IPS-18a (cell line): ENCODE measurements around the gene UQCR11.

Experiments
- H3K27ac ChIP-seq: one replicate; pipeline ENCODE4 v1.5.1; 2013; ENCODE audit warnings: low read length
- H3K27me3 ChIP-seq: one replicate; pipeline ENCODE4 v1.6.1; 2013; ENCODE audit warnings: mild to moderate bottlenecking, low read length; ENCODE audit not compliant: control insufficient read depth, insufficient read depth
- H3K36me3 ChIP-seq: one replicate; pipeline ENCODE4 v1.6.1; 2013; ENCODE audit warnings: low read depth, low read length; ENCODE audit not compliant: control insufficient read depth
- H3K4me1 ChIP-seq: one replicate; pipeline ENCODE4 v1.6.1; 2013; ENCODE audit warnings: low read depth, low read length; ENCODE audit not compliant: control insufficient read depth
- H3K4me3 ChIP-seq: one replicate; pipeline ENCODE4 v1.5.1; 2013; ENCODE audit warnings: low read length
- H3K9ac ChIP-seq: one replicate; pipeline ENCODE4 v1.6.1; 2013; ENCODE audit warnings: mild to moderate bottlenecking, low read length, moderate library complexity
- H3K9me3 ChIP-seq: one replicate; pipeline ENCODE4 v1.6.1; 2013; ENCODE audit warnings: low read depth, low read length; ENCODE audit not compliant: control insufficient read depth

The UQCR11 gene

DNA sequence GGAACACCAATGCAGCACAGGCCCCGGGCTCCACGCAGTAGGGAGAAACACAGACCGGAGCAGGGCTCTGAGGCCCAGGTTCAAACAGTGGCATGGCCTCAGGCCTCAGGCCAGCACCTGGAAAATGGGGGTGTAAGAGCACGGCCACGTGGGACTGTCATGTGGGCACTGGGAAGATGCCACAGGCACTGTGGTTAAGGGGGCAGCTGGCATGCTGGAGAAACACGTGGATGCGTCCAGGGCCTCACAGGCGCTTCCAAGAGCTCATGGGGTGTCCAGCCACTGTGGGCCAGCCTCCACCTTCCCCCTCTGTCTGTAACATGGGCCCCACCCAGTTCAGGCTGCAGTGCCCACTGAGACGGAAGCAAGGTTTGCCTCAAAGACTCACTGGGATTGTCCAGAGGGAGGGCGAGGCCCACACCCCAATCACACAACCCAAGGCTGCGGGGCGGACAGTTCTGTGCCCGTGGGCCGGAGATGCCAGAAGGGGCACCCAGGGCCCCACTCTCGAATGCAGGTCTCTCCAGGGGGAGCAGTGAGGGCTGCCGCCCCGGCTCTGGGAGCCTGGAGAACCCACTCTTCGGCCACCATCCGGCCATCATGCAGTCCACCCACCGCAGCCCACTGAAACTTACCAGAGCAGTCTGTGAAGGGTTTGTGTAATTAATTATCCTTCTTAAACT is 6.3 kb downstream of the UQCR11 start:
- no peak overlapping the region for H3K4me3 ChIP-seq
- H3K9ac ChIP-seq = no peak overlapping the region
- H3K36me3 ChIP-seq = peaks cover 29% of the 10 kb centered on the region
- H3K4me1 ChIP-seq = no peaks in the 10 kb centered on the region
- H3K9me3 ChIP-seq = no peaks in the 10 kb centered on the region
- H3K27ac ChIP-seq = no peak overlapping the region
- no peaks in the 10 kb centered on the region for H3K27me3 ChIP-seq

DNA sequence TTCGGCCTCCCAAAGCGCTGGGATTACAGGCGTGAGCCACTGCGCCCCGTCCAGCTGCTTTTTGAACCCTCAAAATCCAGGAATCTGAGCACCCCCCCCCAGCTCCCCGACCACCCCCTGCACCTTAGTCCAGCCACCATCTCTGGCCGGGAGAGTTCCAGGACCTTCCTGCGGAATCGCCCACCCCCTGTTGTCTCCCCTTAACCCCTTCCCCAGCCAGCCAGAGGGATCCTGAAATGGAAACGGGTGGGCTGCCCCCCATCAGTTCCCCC is 11.8 kb downstream of the UQCR11 start:
- Histone ChIP-seq H3K4me1 (peaks cover 8% of the 10 kb centered on the region), H3K27ac (no peak overlapping the region), H3K36me3 (peaks cover 15% of the 10 kb centered on the region), H3K27me3 (no peaks in the 10 kb centered on the region), H3K9ac (peak overlapping the region; percentile 50), H3K4me3 (peak overlapping the region; percentile 61), H3K9me3 (no peaks in the 10 kb centered on the region)

- Histone ChIP-seq H3K9ac (peak within 1 kb of the TSS; percentile 100), H3K27ac (peak within 1 kb of the TSS; percentile 99), H3K9me3 (no peaks in the 10 kb centered on the region), H3K36me3 (peaks cover 13% of the 10 kb centered on the region), H3K27me3 (no peaks in the 10 kb centered on the region), H3K4me1 (peaks cover 8% of the 10 kb centered on the region), H3K4me3 (peak within 1 kb of the TSS; percentile 98)
Observed at GRCh38 chr19:1592755-1593500, 12.3 kb downstream of the UQCR11 start, which contains the start of gene MBD3. Gene MBD3 (minus strand): TSS chr19:1592865. CDS start chr19:1592631, 234 bp downstream.

DNA sequence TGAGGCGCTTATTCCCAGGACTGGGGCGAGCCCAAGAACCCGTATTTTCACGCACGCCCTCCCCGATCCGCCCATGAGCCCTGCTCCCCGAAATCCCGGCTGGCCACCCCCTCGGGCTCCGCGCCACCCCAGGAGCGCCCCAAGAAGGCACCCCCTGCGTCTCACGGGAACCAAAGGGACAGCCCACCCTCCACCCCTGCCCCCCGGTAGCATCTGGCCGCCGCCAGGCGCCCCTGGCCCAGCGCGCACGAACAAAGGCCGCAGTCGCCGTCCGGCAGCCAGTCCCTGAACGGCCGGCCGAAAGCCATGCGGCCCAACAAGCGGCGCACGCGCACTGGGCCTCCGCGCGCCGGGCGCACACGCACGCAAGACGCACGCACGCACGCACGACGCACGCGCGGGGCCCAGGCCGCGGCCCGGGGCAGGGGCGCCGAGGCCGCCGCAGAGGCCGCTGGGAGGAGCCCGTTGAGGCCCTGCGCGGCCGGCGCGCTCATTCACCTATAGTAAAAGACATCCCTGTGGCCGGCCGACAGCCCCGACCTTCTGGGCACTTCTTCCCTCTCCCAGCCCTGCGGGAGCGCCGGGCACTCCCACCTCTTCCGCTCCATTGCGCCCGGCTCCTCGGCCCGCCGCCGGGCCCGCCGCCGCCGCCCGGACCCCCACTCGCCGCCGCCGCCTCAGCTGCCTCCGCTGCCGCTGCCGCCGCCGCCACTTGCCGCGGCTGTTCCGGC is 13.1 kb downstream of the UQCR11 start:
- Histone ChIP-seq H3K9me3 (no peaks in the 10 kb centered on the region), H3K4me3 (peak overlapping the region; percentile 98), H3K9ac (peak overlapping the region; percentile 100), H3K27me3 (no peaks in the 10 kb centered on the region), H3K27ac (peak overlapping the region; percentile 99), H3K36me3 (peaks cover 5% of the 10 kb centered on the region), H3K4me1 (peaks cover 8% of the 10 kb centered on the region)

DNA sequence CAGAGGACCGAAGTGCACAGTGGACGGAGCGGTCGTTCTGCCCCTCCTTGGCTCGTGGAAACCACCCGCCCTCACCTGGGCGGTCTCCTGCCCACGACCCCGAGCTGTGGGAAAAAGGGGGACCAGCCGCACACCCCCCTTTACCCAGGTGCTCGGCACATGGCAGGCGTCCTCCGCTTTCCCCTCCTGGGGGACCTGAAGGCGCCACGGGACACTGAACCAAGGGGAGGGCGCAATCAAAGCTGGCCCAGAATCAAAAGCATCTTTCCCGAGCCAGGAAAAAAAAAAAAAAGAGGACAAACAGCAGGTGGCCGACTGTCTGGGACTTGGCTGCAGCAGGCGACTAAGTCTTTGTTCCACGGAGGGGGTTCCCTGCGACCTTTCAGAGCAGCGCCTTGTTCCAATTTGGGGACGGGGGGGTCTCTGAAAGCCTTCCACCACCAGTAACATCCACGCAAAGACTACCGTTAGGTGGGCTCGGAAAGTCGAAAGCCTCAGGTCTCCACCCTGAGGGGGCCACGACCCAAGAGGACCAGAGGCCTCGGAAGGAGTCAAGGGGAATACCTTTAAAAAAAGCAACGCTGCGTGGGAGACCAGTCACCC is 13.7 kb downstream of the UQCR11 start:
- H3K9ac ChIP-seq = peak overlapping the region; percentile 100
- H3K27ac ChIP-seq = peak overlapping the region; percentile 99
- no peaks in the 10 kb centered on the region for H3K36me3 ChIP-seq
- H3K4me3 ChIP-seq = peak overlapping the region; percentile 98
- peaks cover 8% of the 10 kb centered on the region for H3K4me1 ChIP-seq
- no peaks in the 10 kb centered on the region for H3K27me3 ChIP-seq
- H3K9me3 ChIP-seq = no peaks in the 10 kb centered on the region

DNA sequence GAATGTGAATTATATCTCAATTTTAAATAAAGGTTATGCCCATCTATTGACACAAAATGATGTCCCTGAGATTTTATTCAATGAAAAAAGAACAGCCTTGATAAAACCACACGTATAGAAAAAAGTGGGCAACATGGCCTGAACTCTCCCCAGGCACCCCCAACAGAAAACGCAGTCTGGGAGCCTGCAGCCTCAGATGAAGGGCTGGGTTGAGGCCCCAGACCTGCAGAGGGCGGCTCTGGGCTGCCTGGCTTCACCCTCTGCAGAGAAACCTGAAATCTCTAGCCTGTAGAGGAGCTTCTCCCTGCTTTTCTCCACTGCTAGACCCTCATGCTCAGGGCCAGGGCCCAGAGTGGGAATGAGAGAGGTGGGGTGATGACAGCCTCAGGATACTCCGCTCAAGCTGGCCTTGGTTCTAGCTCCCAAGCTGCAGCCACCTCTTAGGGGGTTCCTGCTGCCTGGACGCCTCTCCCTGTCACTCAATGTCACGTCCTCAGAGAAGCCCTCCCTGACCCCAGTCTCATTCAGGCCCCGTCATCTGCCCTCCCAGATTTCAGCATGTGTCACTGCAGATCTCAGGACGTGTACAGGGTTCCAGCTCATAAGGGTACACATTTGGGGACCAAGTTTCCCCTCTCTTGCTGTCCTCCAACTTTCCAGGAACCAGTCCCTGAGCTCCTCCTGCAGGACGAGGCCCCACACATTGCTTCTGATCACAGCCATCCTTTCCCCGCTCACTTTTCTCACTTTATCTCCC is 14.4 kb downstream of the UQCR11 start:
- H3K27ac ChIP-seq = peak overlapping the region; percentile 99

GRCh38 chr19:1587872-1588271 is 17.4 kb downstream of the UQCR11 start:
- Histone ChIP-seq H3K36me3 (peaks cover 12% of the 10 kb centered on the region), H3K9me3 (no peaks in the 10 kb centered on the region), H3K4me1 (peaks cover 8% of the 10 kb centered on the region), H3K27ac (no peak overlapping the region), H3K27me3 (no peaks in the 10 kb centered on the region), H3K9ac (no peak overlapping the region), H3K4me3 (no peak overlapping the region)

More for the DNA sequence above, 14.4 kb downstream of the UQCR11 start:
- Histone ChIP-seq H3K4me3 (peak overlapping the region; percentile 98), H3K9me3 (no peaks in the 10 kb centered on the region), H3K27me3 (no peaks in the 10 kb centered on the region), H3K4me1 (peaks cover 8% of the 10 kb centered on the region), H3K36me3 (peaks cover 3% of the 10 kb centered on the region), H3K9ac (peak overlapping the region; percentile 100)

- Histone ChIP-seq H3K4me1 (no peaks in the 10 kb centered on the region), H3K36me3 (peaks cover 36% of the 10 kb centered on the region), H3K4me3 (no peak overlapping the region), H3K27me3 (no peaks in the 10 kb centered on the region), H3K9ac (no peak overlapping the region), H3K9me3 (no peaks in the 10 kb centered on the region), H3K27ac (no peak overlapping the region)
Observed at GRCh38 chr19:1585243-1585580, 20.1 kb downstream of the UQCR11 start.

- H3K4me3 ChIP-seq = no peak overlapping the region
- H3K27me3 ChIP-seq = no peaks in the 10 kb centered on the region
- no peaks in the 10 kb centered on the region for H3K4me1 ChIP-seq
- H3K36me3 ChIP-seq = peaks cover 41% of the 10 kb centered on the region
- no peak overlapping the region for H3K27ac ChIP-seq
- H3K9ac ChIP-seq = no peak overlapping the region
- no peaks in the 10 kb centered on the region for H3K9me3 ChIP-seq
Observed at GRCh38 chr19:1584500-1585242, 20.6 kb downstream of the UQCR11 start.

GRCh38 chr19:1582201-1582600 is 23.1 kb downstream of the UQCR11 start:
- Histone ChIP-seq H3K36me3 (peaks cover 48% of the 10 kb centered on the region), H3K4me1 (no peaks in the 10 kb centered on the region), H3K4me3 (no peak overlapping the region), H3K27me3 (no peaks in the 10 kb centered on the region), H3K9me3 (no peaks in the 10 kb centered on the region), H3K27ac (no peak overlapping the region), H3K9ac (no peak overlapping the region)
